ENCODE data around the gene CNPY2. TPM values are rescaled to one million over a fixed set of nuclear protein-coding genes. Genes with fewer than 3 reads are reported as not detected.
A peak's percentile ranks its signal among the peaks of the same experiment; 100 is the strongest.
"Not testable (repeated sequence)": the region's sequence is repeated elsewhere in the genome, so short reads cannot be mapped to it uniquely, and the experiment has no call there.

CNPY2 gene
- total RNA-seq, 4 donors from 2014 or later: 23.3 to 40.9 (median 37.7) TPM

GRCh38 chr12:56358836-56359532 is 43.2 kb upstream of the CNPY2 start:
- 0 to 6% methylated on average over 1 of the region's 1 CpG for WGBS, 2 donors
- TF ChIP-seq POLR2A (IDR thresholded peaks at IDR 0.05) (no peak), CTCF (IDR thresholded peaks at IDR 0.05) (no peak)

GRCh38 chr12:56351325-56351724 is 35.5 kb upstream of the CNPY2 start:
- TF ChIP-seq POLR2A (IDR thresholded peaks at IDR 0.05) (no peak), CTCF (IDR thresholded peaks at IDR 0.05) (no peak)
- H3K4me3 ChIP-seq (ENCODE audit: low read depth, poor library complexity, severe bottlenecking): no peak overlapping the region
- no peak for DNase-seq (ENCODE audit: low spot score in 2 of 2)
- intact Hi-C loops (cut with DNase I; ENCODE audit: low total_unique reads): no loop called here
- 89 to 92% methylated on average over 2 of the region's 2 CpGs for WGBS, 2 donors

More at GRCh38 chr12:56358836-56359532, 43.2 kb upstream of the CNPY2 start:
- peak in 1 of 2 donors; percentile 58 for DNase-seq (ENCODE audit: low spot score in 2 of 2)
- H3K4me3 ChIP-seq (ENCODE audit: low read depth, poor library complexity, severe bottlenecking): peak overlapping the region; percentile 66
- intact Hi-C loops (cut with DNase I; ENCODE audit: low total_unique reads): no loop called here

- intact Hi-C loops (cut with DNase I; ENCODE audit: low total_unique reads): no loop called here
- WGBS, 2 donors: 70 to 75% methylated on average over 2 of the region's 2 CpGs
- no peak overlapping the region for H3K4me3 ChIP-seq (ENCODE audit: low read depth, poor library complexity, severe bottlenecking)
Observed at GRCh38 chr12:56350662-56351061, 34.9 kb upstream of the CNPY2 start.

GRCh38 chr12:56348776-56349175 is 33.0 kb upstream of the CNPY2 start:
- intact Hi-C loops (cut with DNase I; ENCODE audit: low total_unique reads): no loop called here
- TF ChIP-seq CTCF (IDR thresholded peaks at IDR 0.05): no peak
- TF ChIP-seq POLR2A (IDR thresholded peaks at IDR 0.05): no peak
- no peak overlapping the region for H3K4me3 ChIP-seq (ENCODE audit: low read depth, poor library complexity, severe bottlenecking)
- WGBS, 2 donors: 83 to 91% methylated on average over 5 of the region's 5 CpGs
- DNase-seq (ENCODE audit: low spot score in 2 of 2): peak in 1 of 2 donors; percentile 25

More at GRCh38 chr12:56350662-56351061, 34.9 kb upstream of the CNPY2 start:
- DNase-seq (ENCODE audit: low spot score in 2 of 2): no peak
- TF ChIP-seq CTCF (IDR thresholded peaks at IDR 0.05) (no peak), POLR2A (IDR thresholded peaks at IDR 0.05) (no peak)

- intact Hi-C loops (cut with DNase I; ENCODE audit: low total_unique reads); DNase-seq (ENCODE audit: low spot score in 2 of 2); H3K4me3 ChIP-seq (ENCODE audit: low read depth, poor library complexity, severe bottlenecking): not testable (repeated sequence)
- WGBS, 2 donors: 92 to 93% methylated on average over 9 of the region's 9 CpGs
Observed at GRCh38 chr12:56347255-56347654, 31.5 kb upstream of the CNPY2 start.

GRCh38 chr12:56346675-56347074 is 30.9 kb upstream of the CNPY2 start:
- WGBS, 2 donors: 79 to 88% methylated on average over 6 to 7 of the region's 7 CpGs
- DNase-seq (ENCODE audit: low spot score in 2 of 2): no peak
- TF ChIP-seq CTCF (IDR thresholded peaks at IDR 0.05): no peak
- TF ChIP-seq POLR2A (IDR thresholded peaks at IDR 0.05): no peak
- intact Hi-C loops (cut with DNase I; ENCODE audit: low total_unique reads): no loop called here
- H3K4me3 ChIP-seq (ENCODE audit: low read depth, poor library complexity, severe bottlenecking): no peak overlapping the region

GRCh38 chr12:56342290-56342689 is 26.5 kb upstream of the CNPY2 start:
- H3K4me3 ChIP-seq (ENCODE audit: low read depth, poor library complexity, severe bottlenecking); intact Hi-C loops (cut with DNase I; ENCODE audit: low total_unique reads); DNase-seq (ENCODE audit: low spot score in 2 of 2): not testable (repeated sequence)
- WGBS, 2 donors: 95 to 100% methylated on average over 2 of the region's 2 CpGs
